ENCODE measurements around the gene TCF12. TPM values are rescaled to one million over a fixed set of nuclear protein-coding genes. Genes with fewer than 3 reads are reported as not detected.

Gene TCF12
- total RNA-seq, 1 donor from 2014 or later = 84.6 TPM

DNA sequence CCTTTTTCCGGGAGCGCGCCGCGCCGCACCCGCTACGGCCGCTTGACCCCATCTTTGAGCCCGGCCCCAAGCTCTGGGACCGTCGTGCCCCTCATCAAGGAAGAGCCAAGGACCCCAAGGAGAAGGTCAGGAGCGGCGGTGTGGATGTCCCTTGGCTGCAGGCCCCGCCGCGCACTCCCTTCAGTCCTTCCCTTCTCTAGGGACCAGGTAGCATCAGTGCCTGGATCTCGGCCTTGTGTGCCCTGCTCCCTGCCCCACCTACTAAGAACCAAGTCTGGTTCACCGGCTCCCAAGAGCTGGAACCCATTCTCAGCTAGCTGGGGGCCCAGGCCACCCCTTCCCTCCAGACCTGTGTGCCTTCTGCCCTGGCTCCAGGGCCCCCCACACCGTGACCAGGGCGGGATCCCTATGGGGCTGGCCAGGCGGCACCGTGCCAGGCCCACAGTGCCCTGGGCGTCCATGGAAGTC is 388.5 kb downstream of the TCF12 start:
- TF ChIP-seq, protein P1, sequence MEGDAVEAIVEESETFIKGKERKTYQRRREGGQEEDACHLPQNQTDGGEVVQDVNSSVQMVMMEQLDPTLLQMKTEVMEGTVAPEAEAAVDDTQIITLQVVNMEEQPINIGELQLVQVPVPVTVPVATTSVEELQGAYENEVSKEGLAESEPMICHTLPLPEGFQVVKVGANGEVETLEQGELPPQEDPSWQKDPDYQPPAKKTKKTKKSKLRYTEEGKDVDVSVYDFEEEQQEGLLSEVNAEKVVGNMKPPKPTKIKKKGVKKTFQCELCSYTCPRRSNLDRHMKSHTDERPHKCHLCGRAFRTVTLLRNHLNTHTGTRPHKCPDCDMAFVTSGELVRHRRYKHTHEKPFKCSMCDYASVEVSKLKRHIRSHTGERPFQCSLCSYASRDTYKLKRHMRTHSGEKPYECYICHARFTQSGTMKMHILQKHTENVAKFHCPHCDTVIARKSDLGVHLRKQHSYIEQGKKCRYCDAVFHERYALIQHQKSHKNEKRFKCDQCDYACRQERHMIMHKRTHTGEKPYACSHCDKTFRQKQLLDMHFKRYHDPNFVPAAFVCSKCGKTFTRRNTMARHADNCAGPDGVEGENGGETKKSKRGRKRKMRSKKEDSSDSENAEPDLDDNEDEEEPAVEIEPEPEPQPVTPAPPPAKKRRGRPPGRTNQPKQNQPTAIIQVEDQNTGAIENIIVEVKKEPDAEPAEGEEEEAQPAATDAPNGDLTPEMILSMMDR (IDR thresholded peaks at IDR 0.05; ENCODE audit: insufficient read depth, low read length, poor library complexity, severe bottlenecking) = no peak
- no peaks in the 10 kb centered on the region for H3K36me3 ChIP-seq (ENCODE audit: control insufficient read depth, insufficient read depth, low read length)
- no peak for DNase-seq (ENCODE audit: low read depth)
- H3K4me3 ChIP-seq (ENCODE audit: low read depth, low read length) = peak overlapping the region; percentile 9
- H3K27me3 ChIP-seq (ENCODE audit: control insufficient read depth, insufficient read depth, low read length) = no peaks in the 10 kb centered on the region

DNA sequence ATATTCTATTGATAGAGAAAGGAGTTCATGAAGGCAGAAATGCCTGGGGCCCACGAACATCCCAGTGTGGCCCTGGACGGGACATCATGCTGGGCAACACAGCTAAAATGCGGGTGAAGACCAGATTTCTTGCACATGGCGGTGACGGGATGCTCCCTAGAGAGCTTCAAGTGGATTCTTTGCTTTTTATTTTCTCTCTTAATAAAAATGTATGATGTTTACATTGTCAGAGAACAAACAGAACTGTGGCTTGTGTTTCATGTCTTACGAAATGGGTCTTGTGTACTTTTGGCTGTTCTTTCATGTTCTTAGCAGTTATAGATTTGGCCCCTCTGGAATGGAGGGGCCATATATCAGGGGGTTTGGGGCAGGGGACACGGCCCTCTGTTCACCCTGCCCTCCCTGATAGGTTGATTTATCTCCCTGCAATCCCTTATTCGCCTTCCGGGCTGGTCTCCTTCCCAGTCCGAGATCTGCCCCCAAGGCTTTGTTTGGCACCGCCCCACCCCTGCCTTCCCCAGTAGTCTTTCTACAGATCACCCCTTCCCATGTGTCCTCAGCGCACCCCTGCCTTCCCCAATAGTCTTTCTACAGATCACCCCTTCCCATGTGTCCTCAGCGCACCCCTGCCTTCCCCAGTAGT is 389.2 kb downstream of the TCF12 start:
- Histone ChIP-seq H3K27me3 (ENCODE audit: control insufficient read depth, insufficient read depth, low read length) (no peaks in the 10 kb centered on the region), H3K36me3 (ENCODE audit: control insufficient read depth, insufficient read depth, low read length) (no peaks in the 10 kb centered on the region), H3K4me3 (ENCODE audit: low read depth, low read length) (no peak overlapping the region)
- DNase-seq (ENCODE audit: low read depth) = no peak
- TF ChIP-seq, protein P1 (IDR thresholded peaks at IDR 0.05; ENCODE audit: insufficient read depth, low read length, poor library complexity, severe bottlenecking) = no peak

DNA sequence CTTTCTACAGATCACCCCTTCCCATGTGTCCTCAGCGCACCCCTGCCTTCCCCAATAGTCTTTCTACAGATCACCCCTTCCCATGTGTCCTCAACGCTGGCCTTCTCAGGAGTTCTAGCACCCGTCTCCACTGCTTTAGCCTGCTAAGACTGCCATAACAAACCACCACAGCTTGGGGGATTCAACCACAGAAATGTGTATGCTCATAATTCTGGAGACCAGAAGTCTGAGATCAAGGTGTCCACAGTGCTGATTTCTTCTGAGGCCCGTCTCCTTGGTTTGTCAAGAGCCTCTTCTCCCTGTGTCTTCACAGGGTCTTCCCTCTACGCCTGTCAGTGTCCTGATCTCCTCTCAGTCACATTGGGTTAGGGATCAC is 389.7 kb downstream of the TCF12 start:
- Histone ChIP-seq H3K36me3 (ENCODE audit: control insufficient read depth, insufficient read depth, low read length) (no peaks in the 10 kb centered on the region), H3K27me3 (ENCODE audit: control insufficient read depth, insufficient read depth, low read length) (no peaks in the 10 kb centered on the region), H3K4me3 (ENCODE audit: low read depth, low read length) (no peak overlapping the region)
- no peak for DNase-seq (ENCODE audit: low read depth)
- TF ChIP-seq, protein P1 (IDR thresholded peaks at IDR 0.05; ENCODE audit: insufficient read depth, low read length, poor library complexity, severe bottlenecking) = no peak

DNA sequence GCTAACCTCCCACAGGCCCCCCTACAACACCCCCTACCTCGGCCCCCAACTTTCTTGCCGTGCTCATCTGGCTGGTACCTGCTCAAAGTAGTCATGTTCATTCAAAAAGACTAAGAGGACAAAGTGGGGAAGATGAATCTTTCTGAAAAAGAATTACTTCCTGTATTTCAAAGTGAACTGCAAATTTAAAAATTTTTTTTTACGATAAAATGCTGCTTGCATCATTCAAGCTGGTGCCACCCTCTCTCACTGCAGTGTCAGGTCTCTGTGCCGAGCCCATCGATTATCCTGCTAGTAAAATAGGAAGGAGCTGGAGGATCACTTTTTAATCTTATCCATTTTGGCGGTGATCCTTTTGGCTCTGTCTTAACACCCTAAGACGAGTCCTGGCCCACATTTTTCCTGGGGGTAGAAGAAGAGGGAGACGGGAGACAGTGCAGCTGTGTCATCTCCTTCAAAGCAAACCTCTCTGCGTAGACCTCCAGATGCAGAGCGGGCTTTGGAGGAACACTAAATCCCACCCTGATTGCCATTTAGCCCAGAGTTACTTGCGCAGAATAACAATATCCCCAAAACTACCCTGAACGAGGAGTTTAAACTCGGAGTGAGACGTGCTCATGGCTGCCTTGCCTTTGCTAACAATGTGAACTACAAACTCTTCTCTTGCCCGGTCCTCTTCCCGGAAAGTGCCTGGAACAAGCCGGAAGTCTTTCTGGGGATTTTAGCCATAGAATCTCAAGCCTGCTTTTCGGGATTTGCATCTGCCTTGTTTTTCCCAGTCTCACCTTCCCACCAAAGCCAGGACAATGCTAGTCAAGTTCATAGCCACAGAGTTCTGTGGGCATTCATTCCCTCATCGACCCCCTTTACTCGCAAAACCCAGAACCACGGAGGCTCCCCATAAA is 391.7 kb downstream of the TCF12 start:
- Histone ChIP-seq H3K4me3 (ENCODE audit: low read depth, low read length) (no peak overlapping the region), H3K27me3 (ENCODE audit: control insufficient read depth, insufficient read depth, low read length) (no peaks in the 10 kb centered on the region), H3K36me3 (ENCODE audit: control insufficient read depth, insufficient read depth, low read length) (no peaks in the 10 kb centered on the region)
- DNase-seq (ENCODE audit: low read depth) = no peak
- TF ChIP-seq, protein P1 (IDR thresholded peaks at IDR 0.05; ENCODE audit: insufficient read depth, low read length, poor library complexity, severe bottlenecking) = no peak

DNA sequence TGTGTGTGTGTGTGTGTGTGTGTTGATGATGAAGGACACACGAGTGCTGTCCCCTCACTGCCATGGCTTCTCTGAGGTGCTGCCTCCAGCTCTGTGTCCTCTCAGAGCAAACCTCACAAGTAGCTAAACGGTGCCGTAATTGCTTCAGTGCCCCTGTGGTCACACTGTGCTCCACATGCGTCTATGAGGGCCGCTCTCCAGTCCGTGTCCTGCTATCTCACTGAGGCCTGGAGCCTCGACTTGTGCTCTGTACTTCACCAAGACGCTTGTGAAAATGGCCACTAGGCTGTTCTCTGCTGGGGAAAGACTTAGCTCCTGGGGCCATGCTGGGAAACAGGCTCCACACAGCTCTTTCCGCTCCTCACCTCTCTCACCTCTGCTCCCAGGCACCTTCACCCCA is 392.4 kb downstream of the TCF12 start:
- TF ChIP-seq, protein P1 (IDR thresholded peaks at IDR 0.05; ENCODE audit: insufficient read depth, low read length, poor library complexity, severe bottlenecking) = no peak
- Histone ChIP-seq H3K27me3 (ENCODE audit: control insufficient read depth, insufficient read depth, low read length) (no peaks in the 10 kb centered on the region), H3K4me3 (ENCODE audit: low read depth, low read length) (no peak overlapping the region), H3K36me3 (ENCODE audit: control insufficient read depth, insufficient read depth, low read length) (no peaks in the 10 kb centered on the region)
- no peak for DNase-seq (ENCODE audit: low read depth)

All from kidney epithelial cell (primary cell).